Esophagus (tissue), 2 donors: ENCODE data around the gene ERCC1. TPM values are rescaled to one million over a fixed set of nuclear protein-coding genes. Genes with fewer than 3 reads are reported as not detected.

Experiments
- H3K27ac ChIP-seq, 2 donors: one replicate each; pipeline ENCODE4 v1.5.1; 2013; ENCODE audit warnings: low read depth in 2 of 2, mild to moderate bottlenecking in 2 of 2, inconsistent platforms in 1 of 2, low read length in 1 of 2, moderate library complexity in 1 of 2
- H3K27me3 ChIP-seq, 2 donors: one replicate each; pipeline ENCODE4 v1.6.1; 2013; ENCODE audit warnings: low read length in 2 of 2, control low read depth in 1 of 2, mild to moderate bottlenecking in 1 of 2; ENCODE audit not compliant: insufficient read depth in 2 of 2, control insufficient read depth in 1 of 2
- H3K36me3 ChIP-seq, 2 donors: one replicate each; pipeline ENCODE4 v1.6.1; 2013; ENCODE audit warnings: low read length in 1 of 2; ENCODE audit not compliant: control insufficient read depth in 2 of 2, insufficient read depth in 2 of 2
- H3K4me1 ChIP-seq, 2 donors: one replicate each; pipeline ENCODE4 v1.6.1; 2013; ENCODE audit warnings: low read length in 1 of 2; ENCODE audit not compliant: control insufficient read depth in 2 of 2, insufficient read depth in 2 of 2
- H3K4me3 ChIP-seq, 2 donors: one replicate each; pipeline ENCODE4 v1.5.1; 2013; ENCODE audit warnings: low read length in 2 of 2, mild to moderate bottlenecking in 2 of 2, low read depth in 1 of 2, moderate library complexity in 1 of 2
- H3K9me3 ChIP-seq, 2 donors: one replicate each; pipeline ENCODE4 v1.6.1; 2013; ENCODE audit warnings: mild to moderate bottlenecking in 2 of 2, low read depth in 1 of 2, low read length in 1 of 2, moderate library complexity in 1 of 2; ENCODE audit not compliant: control insufficient read depth in 2 of 2, insufficient read depth in 1 of 2
- WGBS, 2 donors: extraction: QIAGEN DNeasy Blood & Tissue Kit; methylation state at CpG; one replicate each; pipeline ENCODE4 v1.1.7; 2013; 5-methylcytosine and 5-hydroxymethylcytosine counted together
- polyA plus RNA-seq, 2 donors: library from polyadenylated mRNA; stranded (reverse); fragments of 200-250 nt; gene quantifications; one replicate each; pipeline ENCODE4 v1.2.3, GENCODE V29; 2013
- donor health status: healthy with polysubstance abuse.
- donor health status: Bipolar disorder and iron deficiency.

Gene ERCC1
- polyA plus RNA-seq, 2 donors, result 33.3 to 33.4 TPM

DNA sequence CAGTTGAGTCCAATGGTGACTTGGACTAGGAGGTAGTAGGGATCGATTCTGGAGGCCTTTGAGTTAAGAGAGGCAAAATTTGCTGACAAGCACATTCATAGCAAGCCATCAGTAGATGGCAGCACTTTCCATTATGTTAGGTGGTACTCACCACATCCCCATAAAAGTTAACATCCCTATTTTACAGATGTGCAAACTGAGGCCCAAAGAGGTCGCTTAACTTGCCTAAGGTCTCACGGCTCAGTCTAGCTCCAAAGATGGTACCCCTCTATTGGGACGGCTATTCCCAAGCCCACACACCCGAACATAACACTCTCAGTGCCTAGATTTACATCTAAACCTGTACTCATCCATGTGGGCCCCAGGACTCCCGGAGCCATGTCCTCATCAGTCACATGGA, 22.6 kb upstream of the ERCC1 start:
- Histone ChIP-seq H3K9me3 (no peaks in the 10 kb centered on the region), H3K27me3 (no peaks in the 10 kb centered on the region), H3K36me3 (no peaks in the 10 kb centered on the region), H3K27ac (peak overlapping the region; percentile 90 to 95), H3K4me3 (no peak overlapping the region), H3K4me1 (peaks cover 0 to 16% of the 10 kb centered on the region in 2 donors)
- 74 to 84% methylated on average over 6 of the region's 6 CpGs for whole genome bisulfite sequencing, 2 donors

DNA sequence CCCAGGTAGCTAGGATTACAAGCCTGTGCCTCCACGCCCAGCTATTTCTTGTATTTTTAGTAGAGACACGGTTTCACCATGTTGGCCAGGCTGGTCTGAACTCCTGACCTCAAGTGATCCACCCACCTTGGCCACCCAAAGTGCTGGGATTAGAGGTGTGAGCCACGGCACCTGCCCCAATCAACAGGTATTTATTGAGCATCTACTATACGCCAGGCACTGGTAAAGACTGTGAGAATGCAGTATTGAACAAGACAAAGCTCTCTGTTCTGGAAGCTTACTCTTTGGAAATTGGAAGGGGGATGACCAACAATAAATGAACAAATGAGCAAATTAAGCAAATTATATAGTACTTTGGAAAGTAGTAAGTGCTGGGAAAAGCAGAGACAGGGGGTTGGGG, 21.4 kb upstream of the ERCC1 start:
- Histone ChIP-seq H3K4me1 (peaks cover 0 to 14% of the 10 kb centered on the region in 2 donors), H3K36me3 (no peaks in the 10 kb centered on the region), H3K27ac (peak overlapping the region; percentile 90 to 97), H3K4me3 (no peak overlapping the region), H3K9me3 (no peaks in the 10 kb centered on the region), H3K27me3 (no peaks in the 10 kb centered on the region)
- WGBS, 2 donors, result 62 to 76% methylated on average over 4 of the region's 4 CpGs

DNA sequence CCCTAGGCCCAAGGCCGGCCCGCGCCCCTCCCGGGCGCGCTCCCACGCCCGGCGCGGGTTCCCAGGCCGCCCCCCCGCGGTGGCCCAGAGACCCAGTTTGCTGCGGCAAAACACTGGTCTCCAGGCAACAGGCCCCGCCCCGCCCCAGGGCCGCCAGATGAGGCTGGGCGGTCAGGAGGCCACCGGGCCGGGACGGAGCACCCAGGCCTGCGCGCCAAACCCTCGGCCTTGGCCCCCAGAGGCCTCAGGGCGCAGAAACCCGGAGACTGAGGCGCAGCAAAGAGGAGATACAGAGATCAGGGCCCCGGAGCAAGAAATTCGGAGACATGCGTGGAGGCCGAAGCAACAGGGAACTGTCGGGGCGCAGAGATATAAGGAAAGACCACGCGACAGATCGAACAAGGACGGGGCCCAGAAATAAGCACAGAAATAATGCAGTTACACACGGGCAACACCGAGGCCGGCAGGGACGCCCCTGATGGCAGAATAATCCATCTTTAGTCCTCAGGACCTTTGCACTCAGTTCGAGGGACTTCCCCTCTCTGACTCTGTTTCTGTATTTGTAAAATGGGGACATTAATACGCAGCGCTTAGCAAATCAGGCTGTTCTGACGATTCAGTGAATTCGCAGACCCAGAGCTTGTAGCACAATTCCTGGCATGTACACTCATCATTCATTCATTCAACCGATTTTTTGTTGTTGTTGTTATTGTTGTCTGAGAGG, 20.8 kb upstream of the ERCC1 start:
- Histone ChIP-seq H3K36me3 (no peaks in the 10 kb centered on the region), H3K9me3 (no peaks in the 10 kb centered on the region), H3K27me3 (no peaks in the 10 kb centered on the region), H3K27ac (peak overlapping the region; percentile 90 to 97), H3K4me3 (peak overlapping the region; percentile 31 to 44), H3K4me1 (peaks cover 0 to 14% of the 10 kb centered on the region in 2 donors)
- 7 to 10% methylated on average over 47 of the region's 47 CpGs for WGBS, 2 donors

DNA sequence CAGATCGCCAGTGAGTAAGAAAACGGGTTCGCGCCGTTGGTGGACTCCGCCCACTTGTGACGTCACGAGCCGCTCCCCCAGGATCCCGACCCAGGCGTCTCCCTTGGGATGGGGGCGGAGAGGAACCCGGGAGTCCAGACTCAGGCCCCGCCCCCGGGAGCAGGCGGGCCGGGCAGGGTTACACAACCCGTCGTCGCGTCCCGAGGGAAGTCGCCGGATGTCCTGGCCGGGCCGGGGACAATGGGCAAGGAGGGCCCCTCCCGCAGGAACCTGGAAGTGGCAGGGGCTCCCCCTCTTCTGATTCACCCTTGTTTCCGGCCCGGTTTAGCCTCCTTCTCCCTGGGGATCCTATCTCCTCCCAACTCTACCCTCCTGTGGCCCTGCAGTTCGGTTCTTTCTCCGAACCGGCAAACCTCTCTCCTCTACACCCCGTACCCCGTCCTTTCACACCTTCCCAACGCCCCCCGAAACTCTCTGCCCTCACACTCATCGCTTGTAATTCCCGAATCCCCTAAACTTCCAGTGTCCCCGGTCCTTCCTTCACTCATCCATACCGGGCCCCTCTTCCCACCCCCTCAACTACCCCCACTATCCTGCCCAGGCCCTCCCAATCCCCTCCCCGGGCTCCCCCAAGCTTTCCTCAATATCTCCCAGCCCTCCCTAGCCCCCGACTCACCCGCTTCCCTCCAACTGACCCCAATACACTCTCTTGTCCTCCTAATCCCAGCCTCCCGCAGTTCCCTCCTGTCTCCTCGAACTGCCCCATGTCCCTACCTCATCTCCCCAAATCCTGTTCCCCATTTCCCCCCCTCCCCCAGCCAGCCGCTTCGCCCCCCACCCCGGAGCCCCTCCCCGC, 20.0 kb upstream of the ERCC1 start:
- H3K27ac ChIP-seq, result peak overlapping the region; percentile 90 to 97
- no peaks in the 10 kb centered on the region for H3K27me3 ChIP-seq
- no peaks in the 10 kb centered on the region for H3K9me3 ChIP-seq
- no peaks in the 10 kb centered on the region for H3K36me3 ChIP-seq
- H3K4me1 ChIP-seq, result peaks cover 0 to 14% of the 10 kb centered on the region in 2 donors
- peak overlapping the region; percentile 43 to 44 for H3K4me3 ChIP-seq
- WGBS, 2 donors, result 1% methylated on average over 47 to 49 of the region's 49 CpGs

DNA sequence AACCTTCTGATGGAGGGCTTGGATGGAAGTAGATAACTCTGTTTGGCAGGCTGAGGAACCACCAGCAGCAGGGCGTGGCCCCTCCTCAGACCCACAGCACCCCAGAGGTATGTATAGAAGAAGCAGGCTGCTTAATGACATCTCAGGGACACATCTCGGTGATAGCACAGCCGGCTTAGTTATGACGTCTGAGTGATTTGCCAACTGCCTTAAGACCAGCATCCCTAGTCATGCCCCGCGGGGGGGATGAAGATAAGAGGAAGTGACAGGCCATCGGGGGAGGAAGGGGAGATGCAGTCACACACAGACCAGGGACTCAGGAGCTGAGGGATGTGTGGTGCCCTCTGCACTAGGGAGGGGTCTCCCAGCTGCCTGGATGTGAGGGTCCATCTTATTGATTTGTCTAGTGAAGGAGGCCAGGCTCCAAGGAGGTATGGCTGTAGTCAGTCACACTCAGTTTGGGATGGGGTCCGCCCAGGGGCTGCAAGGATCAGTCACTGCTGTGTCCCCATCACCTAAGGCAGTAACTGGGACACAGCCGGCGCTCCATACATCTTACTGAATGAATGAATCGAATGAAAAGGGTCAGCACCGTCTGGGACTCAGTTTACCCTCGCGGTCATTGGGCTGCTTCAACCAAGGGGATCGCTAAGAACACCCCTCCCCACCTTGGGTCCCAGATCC, 19.2 kb upstream of the ERCC1 start:
- no peaks in the 10 kb centered on the region for H3K36me3 ChIP-seq
- WGBS, 2 donors, result 11 to 14% methylated on average over 15 of the region's 15 CpGs
- H3K27ac ChIP-seq, result peak overlapping the region; percentile 90 to 97
- no peaks in the 10 kb centered on the region for H3K9me3 ChIP-seq
- peaks cover 0 to 14% of the 10 kb centered on the region in 2 donors for H3K4me1 ChIP-seq
- peak overlapping the region; percentile 43 to 44 for H3K4me3 ChIP-seq
- H3K27me3 ChIP-seq, result no peaks in the 10 kb centered on the region

DNA sequence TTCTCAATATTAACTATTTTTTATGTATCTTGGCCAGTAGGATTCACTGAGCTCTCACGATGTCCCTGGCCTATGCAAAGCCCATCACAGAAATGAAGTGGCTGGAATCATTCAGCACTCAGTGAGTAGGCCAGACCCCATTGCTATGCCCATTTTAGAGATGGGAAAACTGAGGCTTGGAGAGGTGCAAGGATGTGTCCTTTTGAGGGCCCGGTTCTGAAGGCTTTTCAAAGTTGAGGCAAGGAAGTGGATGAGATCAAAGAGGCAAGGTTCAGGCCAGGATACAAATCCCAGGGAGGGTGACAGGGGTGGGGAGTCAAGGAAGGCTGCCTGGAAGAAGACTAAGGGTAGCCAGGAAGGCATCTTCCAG, 18.7 kb upstream of the ERCC1 start:
- Histone ChIP-seq H3K27ac (peak overlapping the region; percentile 90 to 97), H3K9me3 (no peaks in the 10 kb centered on the region), H3K27me3 (no peaks in the 10 kb centered on the region), H3K4me3 (no peak overlapping the region), H3K4me1 (peaks cover 0 to 14% of the 10 kb centered on the region in 2 donors), H3K36me3 (no peaks in the 10 kb centered on the region)
- 79 to 83% methylated on average over 2 of the region's 2 CpGs for WGBS, 2 donors

DNA sequence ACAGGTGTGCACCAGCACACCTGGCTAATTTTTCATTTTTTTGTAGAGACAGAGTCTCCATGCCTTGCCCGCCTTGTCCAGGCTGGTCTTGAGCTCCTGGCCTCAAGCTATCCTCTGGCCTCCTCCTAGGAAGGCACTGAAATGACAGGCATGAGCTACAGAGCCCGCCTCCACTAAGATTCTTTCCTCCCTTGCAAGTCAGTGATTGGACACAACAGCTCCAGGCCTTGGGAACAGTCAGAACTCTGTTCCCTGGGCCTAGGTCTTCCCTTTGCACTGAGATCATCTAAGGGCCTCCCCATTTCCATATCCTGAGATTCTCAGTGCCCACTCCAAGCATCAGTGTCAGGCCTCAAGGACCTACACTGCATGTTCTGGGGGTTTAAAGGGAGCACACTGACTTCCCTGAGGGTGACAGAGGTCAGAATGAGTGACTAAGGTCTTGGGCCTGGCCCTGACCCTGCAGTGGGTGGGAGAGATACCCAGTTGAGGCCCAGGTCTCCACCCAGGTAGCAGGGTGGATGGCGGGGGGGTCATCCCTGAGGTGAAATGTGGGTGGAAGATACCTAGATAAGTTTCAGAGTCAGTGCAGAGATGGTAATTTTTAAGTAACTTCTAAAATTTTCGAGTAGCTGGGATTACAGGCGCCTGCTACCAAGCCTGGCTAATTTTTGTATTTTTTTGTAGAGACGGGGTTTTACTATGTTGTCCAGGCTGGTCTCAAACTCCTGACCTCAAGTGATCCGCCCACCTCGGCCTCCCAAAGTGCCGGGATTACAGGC, 17.3 kb upstream of the ERCC1 start:
- 87 to 88% methylated on average over 9 of the region's 9 CpGs for WGBS, 2 donors
- H3K27ac ChIP-seq, result peak overlapping the region; percentile 27 to 37
- H3K4me1 ChIP-seq, result peaks cover 0 to 14% of the 10 kb centered on the region in 2 donors

DNA sequence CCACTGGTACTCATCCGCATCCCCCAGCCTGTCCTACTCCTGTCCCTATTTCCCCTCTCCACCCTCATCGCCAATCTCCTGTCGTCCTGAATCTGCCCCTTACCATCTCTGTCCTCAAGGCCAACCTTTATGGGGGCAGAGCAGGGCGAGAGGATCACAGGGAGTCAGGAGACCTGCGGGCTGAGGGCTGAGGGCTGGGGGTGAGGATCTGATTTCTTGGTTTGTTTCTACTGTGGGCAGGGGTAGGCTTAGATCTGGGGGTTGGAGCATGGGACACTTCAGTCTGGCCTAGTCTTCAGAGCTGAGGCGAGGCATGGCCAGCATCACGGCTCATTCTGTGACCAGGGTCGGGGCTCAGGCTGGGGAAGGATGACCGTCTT, 16.5 kb upstream of the ERCC1 start:
- Histone ChIP-seq H3K9me3 (no peaks in the 10 kb centered on the region), H3K27ac (peak overlapping the region; percentile 86 to 88), H3K27me3 (no peaks in the 10 kb centered on the region), H3K4me1 (peaks cover 0 to 14% of the 10 kb centered on the region in 2 donors), H3K36me3 (no peaks in the 10 kb centered on the region), H3K4me3 (peak overlapping the region in 1 of 2 donors; percentile 57)
- WGBS, 2 donors, result 57 to 63% methylated on average over 9 of the region's 9 CpGs

More for the DNA sequence above, 17.3 kb upstream of the ERCC1 start:
- Histone ChIP-seq H3K4me3 (no peak overlapping the region), H3K9me3 (no peaks in the 10 kb centered on the region), H3K36me3 (no peaks in the 10 kb centered on the region), H3K27me3 (no peaks in the 10 kb centered on the region)
